ENCODE data around the gene FBXW5.

- TF ChIP-seq EZH2 (IDR thresholded peaks at IDR 0.05; ENCODE audit: insufficient read depth, poor library complexity, severe bottlenecking) (no peak), EZH2phosphoT487 (IDR thresholded peaks at IDR 0.05; ENCODE audit: insufficient read depth, low read depth) (no peak)
These were observed 30.7 kb downstream of the FBXW5 start for GRCh38 chr9:136913701-136914438.

Measured in GM23248 (cell line).